Adrenal gland (tissue), 12 donors: Measurements from ENCODE around the gene CRTC3. TPM values are rescaled to one million over a fixed set of nuclear protein-coding genes. Genes with fewer than 3 reads are reported as not detected.
"Not testable (repeated sequence)": the region's sequence is repeated elsewhere in the genome, so short reads cannot be mapped to it uniquely, and the experiment has no call there.

Source experiments
- DNase-seq, 7 donors: peaks; one replicate each; pipeline ENCODE4 v3.0.0-alpha.2; 2019 to 2020
- H3K27ac ChIP-seq, 5 donors: fragments of 200-600 bp; sonication (generic) in 4 of 5; 1 replicate in 3 of 5; 2 replicates in 2 of 5; pipeline versions ENCODE4 v1.5.1 to v1.8.0; 2016 to 2020; ENCODE audit warnings: mild to moderate bottlenecking in 1 of 5
- H3K27me3 ChIP-seq: fragments of 200-600 bp; 2 replicates; pipeline ENCODE4 v1.8.0; 2021
- H3K36me3 ChIP-seq, 2 donors: fragments of 200-600 bp; replicated peaks in 1 of 2; 1 replicate in 1 of 2; 2 replicates in 1 of 2; pipeline versions ENCODE4 v1.5.1 to v1.8.0; 2018 to 2022
- H3K4me1 ChIP-seq, 2 donors: fragments of 200-600 bp; replicated peaks in 1 of 2; 1 replicate in 1 of 2; 2 replicates in 1 of 2; pipeline versions ENCODE4 v1.5.1 to v1.8.0; 2018 to 2021
- H3K4me3 ChIP-seq, 4 donors: fragments of 200-600 bp; sonication (generic) in 3 of 4; one replicate each; pipeline ENCODE4 v1.5.1; 2016 to 2018
- H3K9me3 ChIP-seq, 3 donors: fragments of 200-600 bp; sonication (generic) in 1 of 3; replicated peaks in 1 of 3; 1 replicate in 2 of 3; 2 replicates in 1 of 3; pipeline versions ENCODE4 v1.5.1 to v1.8.0; 2016 to 2021
- POLR2A ChIP-seq, 2 donors: fragments of 450-650 bp; IDR thresholded peaks; one replicate each; pipeline ENCODE4 v1.6.1; 2017; ENCODE audit warnings: antibody characterized with exemption in 2 of 2, mild to moderate bottlenecking in 2 of 2, moderate library complexity in 1 of 2
- WGBS, 4 donors: extraction: QIAGEN DNeasy Blood & Tissue Kit in 2 of 4; methylation state at CpG; one replicate each; pipeline versions ENCODE4 v1.1.5 to v1.1.7; 2013 to 2017; 5-methylcytosine and 5-hydroxymethylcytosine counted together
- intact Hi-C, 2 donors: fragments of 100-400 bp; cut with DNase I; formaldehyde crosslinking; loops; one replicate each; pipeline versions ENCODE4 v1.14.1 to v1.15.0; 2022 to 2023
- polyA plus RNA-seq, 3 donors: library from polyadenylated mRNA; stranded (reverse); fragments of 200-250 nt in 2 of 3; fragments of 350-450 nt in 1 of 3; fragmentation: Illumina TruSeq in 1 of 3; extraction: RNeasy Lipid Tissue Mini Kit (QIAGEN cat#74804) in 1 of 3; gene quantifications; one replicate each; pipeline ENCODE4 v1.2.3, GENCODE V29; 2013 to 2014
- total RNA-seq, 9 donors: library from RNA; depleted of rRNA in 4 of 9; stranded (reverse); fragments of >200 nt in 4 of 9; fragments of 120-200 nt in 1 of 9; fragmentation: NEBNext Ultra II Directional in 1 of 9; extraction: Animal tissue kit (Norgen Biotek cat#: 25700) in 1 of 9; gene quantifications; one replicate each; pipeline versions ENCODE4 v1.1.0 to v1.2.4, GENCODE V29; 2013 to 2023
- TF ChIP-seq, protein P1 (sequence below), 6 experiments: fragments of 450-650 bp in 4 of 6; fragments of 200-600 bp in 2 of 6; sonication (generic) in 1 of 6; IDR thresholded peaks; 1 replicate in 5 of 6; 2 replicates in 1 of 6; pipeline versions ENCODE4 v1.5.1 to v1.8.0; 2016 to 2021; ENCODE audit warnings: antibody characterized with exemption in 6 of 6, mild to moderate bottlenecking in 2 of 6, moderate library complexity in 1 of 6
- donor health status: healthy with polysubstance abuse.
- donor health status: Bipolar disorder and iron deficiency.
- donor health status: DM: yes; HTN: yes; CAD: no.
- donor health status: DM: no; HTN: no; CAD: no.
- donor health status: DM: no; HTN: no; CAD: no.
- donor health status: DM: yes; HTN: yes; CAD: no.

Gene CRTC3
- total and polyA plus RNA-seq, 12 donors, result 11.5 to 46.7 (median 31.8) TPM

GRCh38 chr15:90512276-90512675 lies 17.4 kb upstream of the CRTC3 start:
- no peak overlapping the region for H3K4me3 ChIP-seq
- no peaks in the 10 kb centered on the region for H3K4me1 ChIP-seq
- WGBS, 4 donors, result 57 to 76% (median 65%) methylated on average over 2 of the region's 2 CpGs
- DNase-seq, result no peak
- TF ChIP-seq, protein P1, sequence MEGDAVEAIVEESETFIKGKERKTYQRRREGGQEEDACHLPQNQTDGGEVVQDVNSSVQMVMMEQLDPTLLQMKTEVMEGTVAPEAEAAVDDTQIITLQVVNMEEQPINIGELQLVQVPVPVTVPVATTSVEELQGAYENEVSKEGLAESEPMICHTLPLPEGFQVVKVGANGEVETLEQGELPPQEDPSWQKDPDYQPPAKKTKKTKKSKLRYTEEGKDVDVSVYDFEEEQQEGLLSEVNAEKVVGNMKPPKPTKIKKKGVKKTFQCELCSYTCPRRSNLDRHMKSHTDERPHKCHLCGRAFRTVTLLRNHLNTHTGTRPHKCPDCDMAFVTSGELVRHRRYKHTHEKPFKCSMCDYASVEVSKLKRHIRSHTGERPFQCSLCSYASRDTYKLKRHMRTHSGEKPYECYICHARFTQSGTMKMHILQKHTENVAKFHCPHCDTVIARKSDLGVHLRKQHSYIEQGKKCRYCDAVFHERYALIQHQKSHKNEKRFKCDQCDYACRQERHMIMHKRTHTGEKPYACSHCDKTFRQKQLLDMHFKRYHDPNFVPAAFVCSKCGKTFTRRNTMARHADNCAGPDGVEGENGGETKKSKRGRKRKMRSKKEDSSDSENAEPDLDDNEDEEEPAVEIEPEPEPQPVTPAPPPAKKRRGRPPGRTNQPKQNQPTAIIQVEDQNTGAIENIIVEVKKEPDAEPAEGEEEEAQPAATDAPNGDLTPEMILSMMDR (IDR thresholded peaks at IDR 0.05), result no peak
- no peaks in the 10 kb centered on the region for H3K9me3 ChIP-seq
- no peaks in the 10 kb centered on the region for H3K36me3 ChIP-seq
- intact Hi-C loops, result no loop called here
- H3K27ac ChIP-seq, result no peak overlapping the region
- no peaks in the 10 kb centered on the region for H3K27me3 ChIP-seq

GRCh38 chr15:90512981-90513380 lies 16.7 kb upstream of the CRTC3 start:
- intact Hi-C loops, result no loop called here
- TF ChIP-seq, protein P1 (IDR thresholded peaks at IDR 0.05), result no peak
- TF ChIP-seq POLR2A (IDR thresholded peaks at IDR 0.05), result no peak
- H3K27me3 ChIP-seq, result no peaks in the 10 kb centered on the region
- H3K27ac ChIP-seq, result no peak overlapping the region
- no peak overlapping the region for H3K4me3 ChIP-seq
- WGBS, 4 donors, result 74 to 83% (median 82%) methylated on average over 3 of the region's 3 CpGs
- H3K36me3 ChIP-seq, result no peaks in the 10 kb centered on the region
- DNase-seq, result no peak
- H3K4me1 ChIP-seq, result no peaks in the 10 kb centered on the region
- no peaks in the 10 kb centered on the region for H3K9me3 ChIP-seq

DNA sequence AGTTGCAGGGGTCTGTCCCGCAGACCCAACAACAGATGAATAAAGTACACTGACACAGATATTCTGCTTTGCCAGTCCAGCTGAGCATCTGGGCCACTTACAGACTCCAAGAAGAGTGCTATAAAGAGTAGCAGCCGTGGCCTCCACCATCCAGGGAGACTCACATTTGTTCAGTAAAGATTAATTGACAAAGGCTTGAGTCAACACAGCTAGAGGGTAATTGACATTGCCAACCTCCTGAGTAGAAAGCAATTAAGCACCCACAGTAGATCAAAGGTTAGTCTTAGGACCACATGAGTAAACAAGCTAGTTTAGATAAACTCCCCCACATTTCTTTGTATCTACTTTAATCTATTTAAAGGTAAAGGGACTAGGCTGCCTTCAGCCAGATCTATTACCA lies 16.3 kb upstream of the CRTC3 start:
- intact Hi-C loops, result no loop called here
- TF ChIP-seq, protein P1 (IDR thresholded peaks at IDR 0.05), result no peak
- no peak for TF ChIP-seq POLR2A (IDR thresholded peaks at IDR 0.05)
- H3K36me3 ChIP-seq, result no peaks in the 10 kb centered on the region
- 94 to 100% (median 95%) methylated on average over 2 of the region's 2 CpGs for WGBS, 4 donors
- no peaks in the 10 kb centered on the region for H3K27me3 ChIP-seq
- DNase-seq, result no peak
- no peak overlapping the region for H3K27ac ChIP-seq
- no peak overlapping the region for H3K4me3 ChIP-seq
- H3K4me1 ChIP-seq, result no peaks in the 10 kb centered on the region
- no peaks in the 10 kb centered on the region for H3K9me3 ChIP-seq

- intact Hi-C loops, H3K9me3 ChIP-seq, H3K36me3 ChIP-seq, H3K27me3 ChIP-seq, DNase-seq, H3K27ac ChIP-seq, H3K4me1 ChIP-seq, H3K4me3 ChIP-seq: not testable (repeated sequence)
- WGBS, 4 donors, result 50 to 88% (median 71%) methylated on average over 2 of the region's 2 CpGs
These were observed 15.8 kb upstream of the CRTC3 start for GRCh38 chr15:90513893-90514292.

- no peaks in the 10 kb centered on the region for H3K9me3 ChIP-seq
- H3K36me3 ChIP-seq, result no peaks in the 10 kb centered on the region
- WGBS, 4 donors, result 75 to 88% (median 76%) methylated on average over 1 of the region's 1 CpG
- no peak overlapping the region for H3K4me3 ChIP-seq
- no peaks in the 10 kb centered on the region for H3K27me3 ChIP-seq
- intact Hi-C loops, result loop anchor here in 1 of 2 donors (10.0 kb wide), 1 partner anchor 85 kb away; no protein-coding TSS in a partner anchor
- DNase-seq, result no peak
- no peaks in the 10 kb centered on the region for H3K4me1 ChIP-seq
- TF ChIP-seq POLR2A (IDR thresholded peaks at IDR 0.05), result no peak
- TF ChIP-seq, protein P1 (IDR thresholded peaks at IDR 0.05), result no peak
- no peak overlapping the region for H3K27ac ChIP-seq
These were observed 10.0 kb upstream of the CRTC3 start for GRCh38 chr15:90519688-90520087.
